HCT116 (cell line): ENCODE results near the gene RIMBP2. TPM values are rescaled to one million over a fixed set of nuclear protein-coding genes. Genes with fewer than 3 reads are reported as not detected.

ENCODE experiments used
- ATAC-seq: fragments of 200-7000 bp; cut with Tn5 transposase; 2 replicates; pipeline ENCODE4 v1.9.1; 2020; ENCODE audit warnings: mild to moderate bottlenecking, moderate library complexity
- BruUV-seq: library from RNA; stranded (reverse); fragments of 400-500 nt; replicated peaks from 2 replicates; lab custom pipeline; 2021; lab: Mats Ljungman, UMichigan
- CTCF ChIA-PET: fragments of 300-600 bp; sonication (Branson Sonifier 250); formaldehyde crosslinking; loops from one replicate; lab custom pipeline; 2021; ENCODE audit warnings: antibody characterized with exemption; lab: Charles Lee
- POLR2A ChIA-PET: fragments of 300-600, 350-600 bp; sonication (Branson Sonifier 250); formaldehyde crosslinking; loops from one replicate; lab custom pipeline; 2021; ENCODE audit warnings: antibody characterized with exemption; lab: Charles Lee
- RAD21 ChIA-PET, 2 experiments: fragments of 300-600 bp; sonication (Branson Sonifier 250); formaldehyde crosslinking; loops; one replicate each; lab custom pipeline; 2023; ENCODE audit warnings: low total read pairs in 2 of 2; ENCODE audit not compliant: uncharacterized antibody in 2 of 2, unreplicated experiment in 2 of 2, low non-redundant PET in 1 of 2; lab: Charles Lee
- DNase-seq: peaks from one replicate; pipeline ENCODE4 v3.0.0-alpha.2; 2010; ENCODE audit warnings: low read depth, low spot score
- H2AFZ ChIP-seq: fragments of 200-600 bp; shearing (Covaris generic), sonication (generic); 2 replicates; pipeline ENCODE4 v1.6.1; 2017; ENCODE audit warnings: low read depth, mixed run types, mixed read lengths, antibody characterized with exemption, low read length; ENCODE audit not compliant: poor library complexity, severe bottlenecking
- H3K27ac ChIP-seq: 2 replicates; pipeline ENCODE4 v1.5.1; 2012; ENCODE audit warnings: low read depth, low read length
- H3K27me3 ChIP-seq: fragments of 200-600 bp; sonication (generic); 2 replicates; pipeline ENCODE4 v1.6.1; 2016; ENCODE audit warnings: mixed run types, low read length, mixed read lengths; ENCODE audit not compliant: insufficient read depth
- H3K36me3 ChIP-seq, 2 experiments: fragments of 200-500 bp in 1 of 2; fragments of 200-600 bp in 1 of 2; sonication (Bioruptor generic) in 1 of 2; sonication (generic) in 1 of 2; 2 replicates each; pipeline versions ENCODE4 v1.5.1 to v1.6.1; 2014 to 2016; ENCODE audit warnings: low read length in 2 of 2, inconsistent platforms in 1 of 2, mixed read lengths in 1 of 2, mixed run types in 1 of 2; ENCODE audit not compliant: insufficient read depth in 2 of 2, control insufficient read depth in 1 of 2
- H3K4me1 ChIP-seq, 2 experiments: fragments of 200-600 bp in 1 of 2; sonication (generic) in 1 of 2; 2 replicates each; pipeline versions ENCODE4 v1.5.1 to v1.6.1; 2012 to 2017; ENCODE audit warnings: low read length in 2 of 2, inconsistent platforms in 1 of 2, mild to moderate bottlenecking in 1 of 2, mixed read lengths in 1 of 2, mixed run types in 1 of 2, moderate library complexity in 1 of 2; ENCODE audit not compliant: insufficient read depth in 2 of 2, control insufficient read depth in 1 of 2
- H3K4me2 ChIP-seq: fragments of 200-600 bp; sonication (generic); 2 replicates; pipeline ENCODE4 v1.6.1; 2017; ENCODE audit warnings: mixed run types, low read length, mixed read lengths
- H3K4me3 ChIP-seq, 2 experiments: fragments of 200-600 bp in 1 of 2; sonication (generic) in 1 of 2; replicated peaks in 1 of 2; 2 replicates each; pipeline ENCODE4 v1.5.1; 2011 to 2016; ENCODE audit warnings: low read length in 2 of 2, control low read depth in 1 of 2, low read depth in 1 of 2, mild to moderate bottlenecking in 1 of 2, mixed read lengths in 1 of 2, mixed run types in 1 of 2
- H3K79me2 ChIP-seq: fragments of 200-600 bp; sonication (generic); 2 replicates; pipeline ENCODE4 v1.6.1; 2017; ENCODE audit warnings: mild to moderate bottlenecking, mixed run types, low read length, moderate library complexity, mixed read lengths; ENCODE audit not compliant: insufficient read depth
- H3K9ac ChIP-seq: fragments of 200-600 bp; sonication (generic); 2 replicates; pipeline ENCODE4 v1.6.1; 2016; ENCODE audit warnings: low read length, mixed read lengths
- H3K9me2 ChIP-seq: fragments of 200-600 bp; sonication (generic), shearing (Covaris generic); 2 replicates; pipeline ENCODE4 v1.6.1; 2017; ENCODE audit warnings: mixed run types, mild to moderate bottlenecking, moderate library complexity; ENCODE audit not compliant: insufficient read depth
- H3K9me3 ChIP-seq, 2 experiments: fragments of 200-500 bp in 1 of 2; fragments of 200-600 bp in 1 of 2; sonication (Bioruptor generic) in 1 of 2; sonication (generic) in 1 of 2; 2 replicates each; pipeline ENCODE4 v1.6.1; 2014 to 2017; ENCODE audit warnings: low read length in 2 of 2, mixed read lengths in 2 of 2, inconsistent platforms in 1 of 2, low read depth in 1 of 2, mild to moderate bottlenecking in 1 of 2, mixed run types in 1 of 2, moderate library complexity in 1 of 2; ENCODE audit not compliant: control insufficient read depth in 1 of 2, insufficient read depth in 1 of 2
- H4K20me1 ChIP-seq: fragments of 200-600 bp; sonication (generic), shearing (Covaris generic); 2 replicates; pipeline ENCODE4 v1.6.1; 2017; ENCODE audit warnings: mixed run types, mild to moderate bottlenecking, moderate library complexity; ENCODE audit not compliant: insufficient read depth
- CTCF ChIP-seq, 3 experiments: fragments of 200-600 bp in 1 of 3; sonication (generic) in 1 of 3; IDR thresholded peaks in 2 of 3; conservative IDR thresholded peaks in 1 of 3; 2 replicates each; pipeline ENCODE4 v1.5.1; 2012 to 2017; ENCODE audit warnings: low read depth in 2 of 3, low read length in 2 of 3, antibody characterized with exemption in 1 of 3, borderline replicate concordance in 1 of 3, control low read depth in 1 of 3, mild to moderate bottlenecking in 1 of 3, mixed read lengths in 1 of 3, mixed run types in 1 of 3, moderate library complexity in 1 of 3; ENCODE audit not compliant: insufficient read depth in 1 of 3
- EGR1 ChIP-seq: IDR thresholded peaks from 2 replicates; pipeline ENCODE4 v1.6.1; 2012; ENCODE audit warnings: low read depth
- EZH2 ChIP-seq: fragments of 200-600 bp; sonication (generic); IDR thresholded peaks from 2 replicates; pipeline ENCODE4 v1.6.1; 2017; ENCODE audit warnings: antibody characterized with exemption, mixed run types
- FOSL1 ChIP-seq: IDR thresholded peaks from 2 replicates; pipeline ENCODE4 v1.6.1; 2012; ENCODE audit warnings: low read depth
- JUND ChIP-seq: IDR thresholded peaks from 2 replicates; pipeline ENCODE4 v1.6.1; 2012
- MAX ChIP-seq: IDR thresholded peaks from 2 replicates; pipeline ENCODE4 v1.6.1; 2012
- POLR2A ChIP-seq: IDR thresholded peaks from 2 replicates; pipeline ENCODE4 v1.7.0; 2011; ENCODE audit warnings: borderline replicate concordance; ENCODE audit not compliant: insufficient read depth, insufficient read length; ENCODE audit errors: extremely low read depth
- POLR2AphosphoS5 ChIP-seq: IDR thresholded peaks from 2 replicates; pipeline ENCODE4 v1.6.1; 2011; ENCODE audit warnings: mild to moderate bottlenecking, low read depth, low read length, moderate library complexity
- SIN3A ChIP-seq: IDR thresholded peaks from 2 replicates; pipeline ENCODE4 v1.6.1; 2012; ENCODE audit warnings: low read depth
- SP1 ChIP-seq: IDR thresholded peaks from 2 replicates; pipeline ENCODE4 v1.6.1; 2012; ENCODE audit warnings: low read depth
- SRF ChIP-seq: IDR thresholded peaks from 2 replicates; pipeline ENCODE4 v1.6.1; 2012; ENCODE audit warnings: low read depth
- TCF7L2 ChIP-seq: IDR thresholded peaks from 2 replicates; pipeline ENCODE4 v1.7.0; 2011; ENCODE audit warnings: borderline replicate concordance, inconsistent platforms; ENCODE audit not compliant: insufficient read depth, insufficient read length; ENCODE audit errors: extremely low read depth
- YY1 ChIP-seq: IDR thresholded peaks from 2 replicates; pipeline ENCODE4 v1.6.1; 2011; ENCODE audit warnings: low read length, low read depth, moderate library complexity, mild to moderate bottlenecking; ENCODE audit not compliant: insufficient replicate concordance; ENCODE audit errors: extremely low read depth
- ZNF274 ChIP-seq: fragments of 200-500 bp; sonication (Bioruptor generic); IDR thresholded peaks from 2 replicates; pipeline ENCODE4 v1.6.1; 2014; ENCODE audit warnings: mild to moderate bottlenecking, low read depth, low read length, inconsistent platforms
- intact Hi-C: fragments of 100-400 bp; cut with micrococcal nuclease; formaldehyde crosslinking; loops from 2 replicates; pipeline ENCODE4 v1.10.0; 2022
- total RNA-seq: library from RNA; stranded (reverse); gene quantifications from one replicate; pipeline ENCODE4 v1.2.1, GENCODE V29; 2021; ENCODE audit not compliant: unreplicated experiment
- TF ChIP-seq, protein P1 (sequence below): IDR thresholded peaks from 2 replicates; pipeline ENCODE4 v1.6.1; 2011; ENCODE audit warnings: mild to moderate bottlenecking, low read length, moderate library complexity; ENCODE audit not compliant: insufficient replicate concordance; ENCODE audit errors: extremely low read depth
- TF ChIP-seq, protein P2 (sequence below): IDR thresholded peaks from 2 replicates; pipeline ENCODE4 v1.6.1; 2012

Gene RIMBP2
- total RNA-seq, 1 experiment from 2014 or later: not detected

- no peak for TF ChIP-seq MAX
- TF ChIP-seq, protein P1, sequence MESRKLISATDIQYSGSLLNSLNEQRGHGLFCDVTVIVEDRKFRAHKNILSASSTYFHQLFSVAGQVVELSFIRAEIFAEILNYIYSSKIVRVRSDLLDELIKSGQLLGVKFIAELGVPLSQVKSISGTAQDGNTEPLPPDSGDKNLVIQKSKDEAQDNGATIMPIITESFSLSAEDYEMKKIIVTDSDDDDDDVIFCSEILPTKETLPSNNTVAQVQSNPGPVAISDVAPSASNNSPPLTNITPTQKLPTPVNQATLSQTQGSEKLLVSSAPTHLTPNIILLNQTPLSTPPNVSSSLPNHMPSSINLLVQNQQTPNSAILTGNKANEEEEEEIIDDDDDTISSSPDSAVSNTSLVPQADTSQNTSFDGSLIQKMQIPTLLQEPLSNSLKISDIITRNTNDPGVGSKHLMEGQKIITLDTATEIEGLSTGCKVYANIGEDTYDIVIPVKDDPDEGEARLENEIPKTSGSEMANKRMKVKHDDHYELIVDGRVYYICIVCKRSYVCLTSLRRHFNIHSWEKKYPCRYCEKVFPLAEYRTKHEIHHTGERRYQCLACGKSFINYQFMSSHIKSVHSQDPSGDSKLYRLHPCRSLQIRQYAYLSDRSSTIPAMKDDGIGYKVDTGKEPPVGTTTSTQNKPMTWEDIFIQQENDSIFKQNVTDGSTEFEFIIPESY: no peak
- no peak for TF ChIP-seq FOSL1
- TF ChIP-seq TCF7L2: no peak
- no peak for TF ChIP-seq SP1
- TF ChIP-seq JUND: no peak
- TF ChIP-seq POLR2AphosphoS5: no peak
- TF ChIP-seq SRF: no peak
- TF ChIP-seq POLR2A: no peak
- TF ChIP-seq YY1: no peak
- TF ChIP-seq EGR1: no peak
- TF ChIP-seq SIN3A: no peak
These were observed 293.4 kb downstream of the RIMBP2 start (continued) for GRCh38 chr12:130422676-130423075.

DNA sequence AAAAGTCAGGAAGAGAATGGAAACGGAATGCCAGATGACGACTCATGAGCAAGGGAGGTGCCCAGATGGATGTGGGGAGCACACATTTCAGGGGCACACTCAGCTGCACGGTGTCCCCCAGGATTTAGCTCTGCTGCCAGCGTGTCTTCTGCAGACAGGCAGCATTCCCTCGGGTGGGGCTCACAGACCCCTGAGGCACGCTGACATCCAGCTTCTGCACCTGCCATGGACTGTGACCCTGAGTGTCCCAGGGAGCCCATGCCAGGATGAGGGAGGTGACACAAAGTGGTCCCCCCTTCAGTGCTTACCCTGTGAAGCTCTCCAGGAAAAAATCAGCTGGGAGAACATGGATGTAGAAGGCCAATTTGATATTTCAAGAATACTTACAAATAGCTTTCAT, 294.2 kb downstream of the RIMBP2 start:
- Histone ChIP-seq H3K27ac (no peak overlapping the region), H4K20me1 (no peaks in the 10 kb centered on the region), H3K4me2 (no peak overlapping the region), H3K9ac (no peak overlapping the region), H3K9me3 (no peaks in the 10 kb centered on the region), H3K27me3 (peaks cover 5% of the 10 kb centered on the region; the same call in 1 of the 2 replicates), H3K4me3 (no peak overlapping the region), H3K9me2 (no peaks in the 10 kb centered on the region), H3K4me1 (no peaks in the 10 kb centered on the region), H3K79me2 (no peaks in the 10 kb centered on the region), H3K36me3 (no peaks in the 10 kb centered on the region), H2AFZ (no peak overlapping the region)
- CTCF ChIA-PET: no interaction called here
- intact Hi-C loops: no loop called here
- no peak for ATAC-seq
- DNase-seq: no peak
- POLR2A ChIA-PET: no interaction called here
- RAD21 ChIA-PET: no interaction called here
- no TSS peak for BruUV-seq
- TF ChIP-seq SRF (no peak), CTCF (IDR thresholded peaks at IDR 0.05 in 2 of 3, conservative IDR thresholded peaks at IDR 0.05 in 1 of 3; ENCODE audit: borderline replicate concordance in 1 of 3, insufficient read depth in 1 of 3, low read depth in 2 of 3, low read length in 2 of 3) (no peak), ZNF274 (no peak), YY1 (no peak), POLR2A (no peak), JUND (no peak), EZH2 (no peak)
- TF ChIP-seq, protein P1: no peak
- TF ChIP-seq, protein P2, sequence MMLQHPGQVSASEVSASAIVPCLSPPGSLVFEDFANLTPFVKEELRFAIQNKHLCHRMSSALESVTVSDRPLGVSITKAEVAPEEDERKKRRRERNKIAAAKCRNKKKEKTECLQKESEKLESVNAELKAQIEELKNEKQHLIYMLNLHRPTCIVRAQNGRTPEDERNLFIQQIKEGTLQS: no peak
